Fibroblast of peridontal ligament (primary cell): ENCODE results near the gene EPHA4.

Source experiments
- DNase-seq: peaks from one replicate; pipeline ENCODE4 v3.0.0-alpha.2; 2010; ENCODE audit errors: extremely low read depth

EPHA4 gene

DNA sequence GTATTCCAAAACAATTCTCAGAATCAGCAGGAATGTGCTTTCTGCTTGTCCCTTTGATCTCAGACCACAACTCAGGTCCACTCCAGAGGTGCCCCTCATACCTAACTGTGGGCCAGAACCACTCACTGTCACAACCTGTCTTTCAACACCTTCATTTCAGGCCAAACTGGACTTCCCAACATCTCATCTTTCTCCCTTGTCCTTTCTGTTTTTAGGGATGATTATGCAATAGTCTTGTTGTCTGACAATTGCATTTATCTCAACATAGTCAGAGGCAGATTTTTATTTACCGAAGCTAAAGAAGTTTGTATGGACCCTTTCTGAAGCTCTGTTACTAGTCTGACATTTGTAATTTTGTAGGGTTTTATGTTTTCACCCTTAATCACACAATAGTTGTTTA is 95.9 kb downstream of the EPHA4 start:
- no peak for DNase-seq

DNA sequence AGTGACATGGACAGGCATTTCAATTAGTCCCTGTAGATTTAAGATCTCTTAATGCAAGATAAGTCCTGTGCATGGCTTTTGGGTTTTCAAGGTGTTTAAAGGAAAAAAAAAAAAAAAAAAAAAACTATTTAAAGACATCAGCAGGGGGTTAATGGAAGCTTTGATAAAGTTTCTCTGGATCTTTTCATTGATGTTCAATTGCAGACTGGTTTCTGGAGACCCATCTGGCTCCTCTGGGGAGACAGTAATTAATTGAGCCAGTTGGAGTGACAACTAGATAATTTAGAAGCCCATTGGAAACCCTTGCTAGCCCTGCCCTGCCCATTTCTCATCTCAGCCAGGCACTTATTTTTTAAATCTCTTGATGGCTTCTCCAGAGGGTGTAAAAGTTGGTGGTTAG is 98.7 kb downstream of the EPHA4 start:
- no peak for DNase-seq

DNA sequence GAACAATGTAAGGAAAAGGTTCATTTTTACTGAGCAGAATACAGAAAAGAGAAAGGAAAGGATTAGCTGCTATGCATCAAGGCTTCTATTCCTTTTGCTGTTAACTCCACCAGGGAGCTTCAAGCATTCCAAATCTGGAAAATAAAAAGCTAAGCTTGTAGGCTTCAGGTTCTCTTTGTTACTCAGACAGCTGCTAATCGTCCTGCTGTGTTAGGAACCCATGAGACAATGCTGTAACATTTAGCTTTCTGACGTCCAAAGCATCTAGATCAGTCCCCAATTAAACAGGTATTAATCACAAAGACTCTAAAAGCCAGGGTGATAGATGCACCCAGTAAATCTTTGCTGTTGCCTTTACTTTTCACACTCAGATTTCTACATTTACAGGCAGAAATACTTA is 103.8 kb downstream of the EPHA4 start:
- no peak for DNase-seq

DNA sequence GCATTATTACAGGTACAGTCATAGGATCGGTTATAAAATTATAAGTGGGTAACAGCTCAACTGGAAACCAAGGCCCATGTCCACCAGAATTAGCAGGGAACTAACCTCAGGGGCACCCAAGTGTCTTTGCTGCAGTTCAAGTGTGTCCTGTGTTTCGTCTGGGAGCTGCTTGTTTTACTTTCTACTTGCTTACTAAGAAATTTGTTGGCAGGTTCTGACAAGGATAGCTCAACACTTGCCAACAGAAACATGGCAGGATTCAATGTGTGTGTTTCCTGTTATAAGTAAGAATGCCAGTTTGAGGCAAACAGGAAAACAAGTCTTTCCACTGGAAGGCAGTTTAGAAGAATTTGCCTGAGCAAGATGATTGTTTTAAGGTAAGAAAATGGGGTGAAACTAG is 104.5 kb downstream of the EPHA4 start:
- DNase-seq = peak; percentile 48

DNA sequence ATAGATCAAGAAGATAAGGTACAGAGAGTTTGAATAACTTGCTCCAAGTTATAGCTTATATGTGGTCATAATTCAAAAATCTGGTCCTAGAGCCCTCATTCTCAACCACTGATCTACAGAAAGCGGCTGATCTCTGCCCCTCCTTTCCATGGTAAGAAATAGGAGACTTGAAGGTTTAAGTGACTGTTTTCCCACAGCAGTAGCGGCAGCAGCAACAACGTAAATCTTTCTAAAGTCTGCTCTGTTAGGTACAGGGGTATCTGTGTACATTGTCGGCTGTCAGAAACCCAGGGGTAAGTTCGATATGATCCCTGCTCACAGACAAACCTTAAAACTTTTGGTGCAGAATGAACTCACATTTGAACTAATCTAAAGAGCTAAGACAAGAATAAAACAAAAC is 105.4 kb downstream of the EPHA4 start:
- DNase-seq = no peak

DNA sequence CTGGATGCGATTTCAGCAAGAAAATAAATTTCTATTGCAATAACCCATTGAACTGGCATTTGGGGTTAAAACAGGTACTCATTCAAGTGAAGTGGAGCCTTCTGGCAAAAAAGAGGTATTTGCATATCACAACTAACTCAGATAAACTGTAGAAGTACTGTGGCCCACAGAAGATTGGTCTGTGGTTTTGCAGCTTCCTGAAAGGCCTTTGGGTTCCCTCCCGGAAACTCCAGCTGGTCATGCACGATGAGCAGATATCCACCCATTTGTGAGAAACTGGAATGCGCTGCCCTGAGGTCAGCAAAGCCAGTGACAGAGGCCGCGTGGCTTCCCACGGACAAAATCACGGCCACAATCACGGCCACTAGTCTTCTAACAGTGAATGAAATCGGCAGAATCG is 106.3 kb downstream of the EPHA4 start:
- DNase-seq = no peak

DNA sequence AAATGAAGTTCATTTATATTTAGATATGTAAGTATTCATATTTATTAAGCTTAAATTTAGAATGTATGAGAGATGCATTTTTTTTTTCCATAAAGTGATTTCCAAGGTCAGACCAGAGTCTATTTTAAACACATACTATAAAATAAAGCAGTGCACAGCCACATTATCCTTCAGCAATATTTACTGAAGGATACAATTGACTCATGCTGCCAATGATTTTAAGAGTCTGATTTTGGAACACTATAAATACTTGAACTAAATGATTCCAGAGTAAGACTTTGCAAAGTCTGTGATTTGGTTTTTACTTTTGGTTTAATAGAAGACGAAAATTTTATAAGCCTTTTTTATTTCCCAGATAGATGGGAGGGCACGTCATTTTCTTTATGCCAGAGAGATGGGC is 107.1 kb downstream of the EPHA4 start:
- no peak for DNase-seq

DNA sequence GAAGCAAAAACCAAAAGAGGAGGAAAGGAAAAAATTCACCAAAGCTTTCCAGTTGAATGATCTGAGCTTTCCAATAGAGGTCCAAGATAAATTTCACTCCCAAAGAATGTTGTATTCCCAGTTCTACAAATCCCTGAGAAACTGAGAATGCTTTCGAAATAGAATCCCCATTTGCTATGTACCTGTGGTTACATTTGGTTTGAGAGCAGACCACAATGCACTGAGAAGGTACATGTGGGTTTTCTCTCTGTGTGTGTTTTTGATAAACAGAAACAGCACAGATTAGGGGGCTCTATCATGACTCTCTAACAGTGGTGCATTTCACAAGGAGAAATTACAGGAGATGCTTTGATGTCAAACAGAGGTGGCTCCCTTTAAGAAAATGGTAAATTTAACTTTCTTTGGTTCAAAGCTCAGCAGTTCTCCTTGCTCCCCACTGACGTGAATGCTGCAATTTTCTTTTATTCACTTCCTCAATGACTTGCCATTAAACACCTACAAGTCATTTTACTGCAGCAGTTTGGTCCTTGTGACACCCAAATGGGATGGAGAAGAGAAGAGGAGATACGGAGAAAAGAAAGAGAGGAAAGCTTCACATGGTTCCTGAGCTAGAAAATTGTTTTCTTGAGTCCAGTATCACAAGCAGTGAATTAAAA is 108.7 kb downstream of the EPHA4 start:
- DNase-seq = no peak

DNA sequence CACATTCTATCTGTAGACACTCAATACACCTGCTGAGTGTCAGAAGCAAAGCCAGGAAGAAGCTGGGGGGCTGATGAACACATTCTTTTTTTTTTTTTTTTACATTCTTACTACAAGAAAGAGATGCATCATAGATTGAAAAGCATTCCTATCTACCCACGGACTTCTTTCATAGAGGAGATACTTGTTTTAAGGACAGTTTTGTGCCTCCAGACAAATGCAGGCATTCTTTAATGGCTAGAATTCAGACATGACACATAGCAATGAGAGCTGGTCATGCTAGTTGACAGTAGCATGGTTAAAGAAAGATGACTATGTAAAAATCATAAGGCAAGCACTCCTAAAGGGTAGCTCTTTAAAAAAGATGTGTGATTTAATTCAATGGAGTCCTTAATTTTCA is 110.2 kb downstream of the EPHA4 start:
- DNase-seq = no peak

DNA sequence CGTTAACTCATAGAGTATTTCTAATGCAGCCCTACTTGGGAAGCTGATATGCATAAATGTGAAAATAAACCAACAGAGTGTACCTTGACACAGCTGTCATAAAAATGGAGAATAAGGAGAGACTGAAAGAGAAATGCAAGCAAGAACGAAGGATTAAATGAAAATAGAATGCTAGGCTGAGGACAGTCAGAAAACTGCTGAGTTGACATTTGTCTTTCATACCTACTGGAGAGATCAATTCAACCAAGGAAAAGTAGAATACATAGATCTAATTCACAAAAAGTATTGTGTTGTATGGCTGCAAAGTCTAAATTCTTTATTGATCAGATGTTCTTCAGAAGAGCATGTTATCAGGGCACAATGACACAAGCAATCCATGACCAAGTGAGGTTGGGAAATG is 112.0 kb downstream of the EPHA4 start:
- no peak for DNase-seq

DNA sequence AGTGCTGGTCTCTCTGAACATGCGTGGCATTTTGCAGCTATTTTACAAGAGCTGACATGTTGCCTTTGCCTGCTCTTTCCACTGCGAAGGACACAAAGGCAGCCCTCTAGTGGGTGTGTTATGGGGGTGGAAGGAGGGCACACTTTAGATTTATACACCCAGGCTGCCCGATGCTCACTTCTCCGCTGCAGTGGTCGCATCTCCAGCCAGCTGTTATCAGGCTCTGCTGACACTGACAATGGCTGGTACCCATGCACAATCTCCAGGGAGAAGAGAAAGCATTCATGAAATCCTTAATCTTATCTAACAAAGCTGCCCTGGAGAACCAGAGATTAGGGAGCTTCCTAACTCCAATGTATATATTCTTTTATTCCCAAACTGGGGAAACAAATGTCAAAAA is 113.5 kb downstream of the EPHA4 start:
- no peak for DNase-seq

DNA sequence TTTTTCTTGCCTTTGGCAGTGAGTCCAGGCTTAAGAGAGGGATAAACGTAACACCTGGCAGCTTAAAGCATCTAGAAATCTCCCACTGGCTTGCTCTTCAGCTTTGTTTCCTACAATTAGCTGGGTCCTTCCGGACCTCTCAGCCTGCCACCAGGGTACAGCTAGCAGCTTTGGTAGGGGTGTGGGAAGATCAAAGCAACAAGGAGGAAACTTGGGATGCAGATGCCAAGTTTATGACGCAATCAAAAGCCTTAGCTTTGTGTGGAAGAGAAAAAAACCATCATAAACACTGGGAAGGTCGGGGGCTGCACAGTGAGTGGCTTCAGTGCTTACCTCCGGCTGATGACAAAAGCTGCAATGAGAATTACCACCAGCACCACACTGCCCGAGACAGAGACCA is 116.9 kb downstream of the EPHA4 start:
- DNase-seq = no peak

DNA sequence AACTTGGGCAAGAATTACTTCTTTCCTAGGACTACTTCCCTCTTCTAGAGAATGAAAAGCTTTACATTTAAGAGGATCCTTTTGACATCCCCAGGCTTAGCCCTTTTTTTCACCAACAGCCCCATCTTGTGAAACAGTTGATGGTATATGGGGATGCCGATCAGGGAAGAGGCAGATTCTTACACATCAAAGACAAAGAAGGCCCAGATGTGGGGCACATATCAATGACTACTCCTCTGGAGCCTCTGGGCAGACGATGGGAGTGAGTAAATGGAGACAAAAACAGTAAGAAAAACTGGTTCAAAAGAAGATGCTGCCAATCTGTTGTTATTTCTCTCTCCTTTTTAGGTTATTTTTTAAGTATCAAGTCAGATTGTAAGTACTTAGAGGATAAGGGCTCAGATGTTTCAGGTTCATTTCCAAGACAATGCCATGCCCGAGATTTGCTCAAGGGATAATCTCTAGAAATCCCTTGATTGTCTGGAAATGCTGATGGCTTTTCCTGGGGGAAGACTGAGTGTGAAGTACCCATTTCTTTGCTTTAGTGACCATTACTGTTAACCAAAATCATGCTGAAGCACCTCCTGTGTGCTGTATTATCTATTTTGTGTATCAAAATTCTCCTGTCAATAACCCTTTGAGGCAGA is 117.5 kb downstream of the EPHA4 start:
- DNase-seq = no peak

DNA sequence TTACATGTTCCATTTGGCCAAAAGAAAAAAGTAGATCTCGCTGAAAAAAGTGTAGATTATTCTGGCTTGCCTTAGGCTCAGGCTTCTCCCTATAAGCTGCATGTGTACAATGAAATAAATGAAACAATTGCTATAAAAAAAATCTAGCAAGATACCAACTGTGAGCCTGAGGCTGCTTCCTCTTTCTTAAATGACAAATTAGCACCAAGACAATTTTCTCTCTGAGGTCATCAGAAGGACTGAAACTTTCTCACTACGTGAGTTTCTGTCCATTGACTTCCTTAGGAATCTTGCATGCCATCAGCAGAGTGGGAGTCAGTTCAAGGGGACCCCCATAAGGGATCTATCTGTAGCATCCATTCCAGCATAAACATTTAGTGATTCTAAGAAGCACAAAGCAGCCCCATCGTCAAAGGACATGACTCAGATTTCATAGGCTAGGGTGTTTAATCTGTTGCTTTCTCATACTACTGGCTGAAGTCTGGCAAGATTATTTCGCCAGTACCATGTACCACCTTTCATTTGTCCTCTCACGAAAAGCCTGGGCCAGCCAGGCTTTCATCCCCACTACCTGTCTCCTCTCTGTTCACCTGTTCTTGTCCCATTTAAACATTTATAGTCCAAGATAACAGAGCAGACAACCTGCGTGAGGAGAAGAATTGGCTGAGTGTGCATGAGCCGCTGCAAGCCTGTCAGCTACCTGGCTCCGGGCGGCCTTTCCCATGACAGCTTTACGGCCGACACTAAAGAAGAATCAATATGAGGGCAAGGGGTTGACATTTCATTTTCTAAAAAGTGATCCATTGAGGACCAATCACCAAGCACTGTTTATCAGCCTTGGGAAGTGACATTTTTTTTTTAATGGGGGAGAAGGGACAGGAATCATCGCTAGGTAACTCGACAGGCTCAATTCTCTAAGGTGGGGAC is 120.0 kb downstream of the EPHA4 start:
- no peak for DNase-seq

DNA sequence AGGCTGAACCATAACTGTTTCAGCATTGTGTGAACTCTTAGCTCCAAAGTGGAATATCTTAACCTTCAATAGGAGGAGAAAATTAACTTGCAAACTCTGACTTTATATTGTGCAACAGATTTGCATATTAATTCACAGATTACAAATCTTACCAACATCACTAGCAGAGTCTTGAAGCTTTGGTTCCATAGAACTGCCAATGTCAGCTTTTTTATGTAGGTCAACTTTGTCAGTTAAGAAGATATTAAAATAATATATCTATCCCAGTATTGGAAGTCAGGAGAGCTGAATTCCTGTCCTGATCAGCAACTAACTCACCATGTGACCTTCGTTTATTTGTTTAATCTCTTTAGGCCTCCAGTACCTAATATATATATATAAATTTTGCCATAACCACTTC is 121.8 kb downstream of the EPHA4 start:
- DNase-seq = no peak

DNA sequence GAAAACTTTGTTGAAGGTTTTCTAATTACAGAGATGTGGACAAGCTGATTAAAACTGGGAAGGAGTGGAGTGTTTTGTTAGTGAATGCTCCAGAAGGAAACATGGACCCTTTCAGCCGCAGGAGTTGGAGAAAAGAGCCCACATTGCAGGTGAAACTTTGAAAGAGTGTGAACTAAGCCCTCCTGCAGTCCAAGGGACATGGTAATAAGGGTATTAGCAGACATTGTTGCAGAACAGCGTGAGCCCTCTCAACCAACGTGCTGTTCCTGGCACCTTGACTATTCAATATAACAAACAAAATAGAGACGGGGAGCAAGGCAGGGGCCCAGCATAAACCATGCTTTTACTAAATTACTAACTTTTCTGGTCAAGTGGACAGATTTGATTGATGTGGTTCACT is 122.7 kb downstream of the EPHA4 start:
- DNase-seq = no peak

DNA sequence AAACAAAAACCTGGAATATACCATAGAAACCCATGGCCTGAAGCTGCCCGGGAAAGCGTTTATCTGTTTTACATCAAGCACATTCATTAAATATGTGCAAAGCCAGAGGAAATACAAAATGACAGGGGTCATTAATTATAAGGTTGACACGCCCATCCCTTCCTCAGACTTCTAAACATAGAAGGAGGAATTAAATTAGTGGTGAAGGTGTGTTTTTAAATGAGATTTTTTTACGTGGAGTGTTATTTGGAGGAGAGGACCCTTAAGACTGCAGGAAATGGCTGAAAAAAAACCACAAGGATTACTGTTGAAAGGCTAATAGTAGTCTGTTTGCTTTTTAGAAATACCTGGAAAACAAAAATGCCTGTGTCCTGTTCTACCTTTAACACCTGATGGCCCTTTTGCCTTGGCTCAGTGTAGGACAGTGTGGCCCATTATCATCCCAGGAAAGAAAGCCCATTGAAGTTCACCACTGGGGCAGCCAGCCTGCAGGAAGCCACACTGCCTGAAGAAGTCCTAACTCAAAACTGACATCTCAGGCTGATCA is 123.2 kb downstream of the EPHA4 start:
- DNase-seq = no peak

DNA sequence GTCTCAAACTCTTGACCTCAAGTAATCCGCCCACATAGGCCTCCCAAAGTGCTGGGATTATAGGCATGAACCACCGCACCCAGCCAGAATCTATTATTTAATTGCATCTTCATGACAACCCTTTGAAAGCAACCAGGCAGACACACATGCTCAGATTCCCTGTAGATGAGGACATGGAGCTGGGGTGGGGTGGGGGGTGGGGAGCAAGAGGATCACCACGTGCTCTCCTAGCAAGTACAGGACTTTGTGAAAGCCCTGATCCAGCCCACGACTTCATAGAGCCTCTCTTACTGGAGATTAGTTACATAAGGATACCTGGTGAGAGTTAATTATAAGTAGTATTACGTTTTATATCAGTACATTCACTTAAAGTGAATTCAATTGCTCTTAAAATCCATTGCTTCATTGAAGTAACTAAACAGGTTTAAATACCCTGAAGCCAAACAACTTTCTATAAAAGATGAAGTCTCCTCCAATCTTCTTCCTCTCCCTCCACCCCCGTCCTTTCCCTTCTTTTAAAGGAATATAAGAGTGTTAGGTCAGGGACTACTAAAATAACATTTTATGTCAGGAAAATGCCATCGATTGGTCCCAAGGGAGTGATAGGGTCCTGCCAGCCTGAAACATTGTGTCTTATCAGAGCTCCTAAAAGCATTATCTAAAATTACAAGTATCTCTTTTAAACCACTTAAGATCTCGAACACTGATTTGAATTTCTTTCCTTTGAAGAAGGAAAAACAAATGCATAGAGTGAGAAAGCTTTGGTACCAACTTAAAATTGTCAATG is 123.9 kb downstream of the EPHA4 start:
- DNase-seq = no peak

DNA sequence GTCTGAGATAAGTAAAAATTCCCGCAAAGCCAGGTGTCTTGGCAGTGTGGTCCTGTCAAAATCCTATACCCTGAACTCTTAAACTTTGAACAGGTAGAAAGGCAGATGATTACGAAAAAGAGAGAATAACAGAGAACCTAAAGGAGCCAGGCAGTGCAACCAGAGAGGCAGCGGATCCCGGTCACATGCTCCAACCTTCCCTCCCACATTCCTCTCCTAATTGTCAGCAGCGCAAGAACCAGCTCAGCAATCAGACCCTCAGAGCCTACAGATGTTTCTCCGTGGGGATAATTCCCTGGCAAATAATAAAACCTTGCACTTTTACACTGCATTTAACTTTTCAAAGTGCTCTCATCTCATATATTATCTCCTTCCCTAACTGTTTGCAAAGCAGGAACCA is 124.8 kb downstream of the EPHA4 start:
- peak; percentile 17 for DNase-seq

DNA sequence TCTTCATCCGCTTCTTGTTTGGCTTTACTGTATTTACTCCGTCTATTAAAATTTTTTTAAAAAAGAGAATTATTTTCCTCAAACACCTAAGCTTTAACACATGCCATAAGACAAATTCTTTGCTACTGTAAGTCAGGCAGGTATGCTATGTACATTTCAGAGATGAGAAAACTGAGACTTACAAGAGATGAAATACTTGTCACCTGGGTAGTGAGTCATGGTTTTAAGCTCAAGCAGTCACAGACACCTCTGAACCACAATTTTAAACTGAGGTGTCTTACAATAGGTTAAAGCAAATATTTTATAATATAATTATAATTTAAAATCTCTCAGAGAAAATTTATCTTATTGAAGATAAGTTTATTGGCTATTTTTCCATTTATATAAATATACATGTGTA is 126.0 kb downstream of the EPHA4 start:
- no peak for DNase-seq

DNA sequence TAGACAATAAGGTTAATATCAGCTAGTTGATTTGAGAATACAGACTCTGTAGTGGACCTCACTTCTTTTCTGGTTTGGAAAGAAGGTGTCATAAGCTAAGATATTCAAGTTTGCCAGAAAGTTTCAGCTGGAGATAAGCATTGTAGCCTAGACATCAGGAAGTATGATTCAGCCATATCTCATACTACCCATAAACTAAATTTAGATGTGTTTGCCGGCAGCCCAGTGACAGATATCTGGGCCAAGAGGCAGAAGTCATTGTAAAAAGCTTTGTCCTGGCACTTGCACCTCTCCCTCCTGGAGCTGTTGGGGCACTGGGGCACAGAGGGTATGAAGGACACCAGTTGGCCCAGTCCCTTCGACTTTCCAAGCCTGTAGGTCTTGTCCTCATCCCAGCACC is 128.0 kb downstream of the EPHA4 start:
- peak; percentile 49 for DNase-seq

DNA sequence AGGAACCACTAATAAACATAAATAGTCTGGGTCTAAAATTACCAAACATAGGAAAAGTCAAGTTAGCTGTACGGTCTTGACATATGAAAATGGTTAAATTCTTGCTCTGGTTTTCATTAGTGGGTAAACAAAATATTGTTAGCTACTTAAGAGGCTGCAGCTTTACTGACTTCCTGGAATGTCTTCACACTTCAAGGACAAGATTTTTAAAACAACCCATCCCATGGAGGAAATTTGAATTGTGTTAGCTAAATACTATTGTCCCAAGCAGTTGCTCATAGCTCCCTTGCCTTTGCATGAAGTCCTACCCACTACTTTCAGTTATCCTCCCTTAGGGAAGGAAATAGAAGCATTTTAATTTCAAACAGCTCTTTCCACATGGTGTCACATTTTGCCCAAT is 128.5 kb downstream of the EPHA4 start:
- DNase-seq = peak; percentile 57
